GM21526 (cell line): ENCODE data around the gene RAB11FIP4.

Experiments used
- ATAC-seq: cut with Tn5 transposase; IDR thresholded peaks from one replicate; pipeline ENCODE4 v1.9.1; 2021; ENCODE audit warnings: moderate library complexity; ENCODE audit not compliant: unreplicated experiment, low FRiP score

The RAB11FIP4 gene

DNA sequence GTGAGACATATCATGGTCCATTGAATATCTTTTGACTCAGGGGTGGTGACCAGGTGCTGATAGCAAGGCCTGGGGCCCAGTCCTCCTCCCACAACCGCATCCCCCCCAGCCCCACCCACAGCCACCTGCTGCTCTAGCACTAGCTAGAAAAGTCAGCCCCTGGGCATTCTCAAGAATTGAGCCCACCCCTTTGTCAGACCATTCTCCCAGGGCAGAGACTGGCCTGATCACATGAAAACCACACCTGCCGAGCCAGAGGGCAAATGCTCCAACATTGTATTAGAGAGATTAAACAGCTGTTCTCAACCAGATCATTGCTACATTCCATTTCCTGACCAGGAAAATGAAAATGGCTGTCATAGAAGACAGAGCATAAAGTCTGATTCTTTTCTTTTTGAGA is 62.4 kb downstream of the RAB11FIP4 start:
- no peak for ATAC-seq

DNA sequence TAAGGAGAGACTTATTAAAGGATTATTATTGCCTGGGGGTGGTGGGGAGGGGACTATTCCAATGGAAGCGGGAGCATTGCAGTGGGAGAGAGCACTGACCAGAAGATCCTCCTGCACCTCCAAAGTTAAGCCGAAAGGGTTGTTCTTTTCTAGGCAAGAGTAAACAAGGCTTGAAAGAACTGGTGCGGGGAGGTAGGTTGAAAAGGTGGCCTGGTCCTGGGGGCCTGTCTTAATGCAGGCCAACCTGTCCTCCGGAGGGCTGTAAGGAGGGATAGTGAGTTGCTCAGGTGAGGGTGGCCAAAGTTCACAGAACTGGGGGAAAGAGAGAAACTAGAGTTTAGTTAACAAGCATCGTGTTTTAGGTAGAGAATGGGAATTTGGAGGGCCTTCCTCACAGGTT is 65.3 kb downstream of the RAB11FIP4 start:
- no peak for ATAC-seq

DNA sequence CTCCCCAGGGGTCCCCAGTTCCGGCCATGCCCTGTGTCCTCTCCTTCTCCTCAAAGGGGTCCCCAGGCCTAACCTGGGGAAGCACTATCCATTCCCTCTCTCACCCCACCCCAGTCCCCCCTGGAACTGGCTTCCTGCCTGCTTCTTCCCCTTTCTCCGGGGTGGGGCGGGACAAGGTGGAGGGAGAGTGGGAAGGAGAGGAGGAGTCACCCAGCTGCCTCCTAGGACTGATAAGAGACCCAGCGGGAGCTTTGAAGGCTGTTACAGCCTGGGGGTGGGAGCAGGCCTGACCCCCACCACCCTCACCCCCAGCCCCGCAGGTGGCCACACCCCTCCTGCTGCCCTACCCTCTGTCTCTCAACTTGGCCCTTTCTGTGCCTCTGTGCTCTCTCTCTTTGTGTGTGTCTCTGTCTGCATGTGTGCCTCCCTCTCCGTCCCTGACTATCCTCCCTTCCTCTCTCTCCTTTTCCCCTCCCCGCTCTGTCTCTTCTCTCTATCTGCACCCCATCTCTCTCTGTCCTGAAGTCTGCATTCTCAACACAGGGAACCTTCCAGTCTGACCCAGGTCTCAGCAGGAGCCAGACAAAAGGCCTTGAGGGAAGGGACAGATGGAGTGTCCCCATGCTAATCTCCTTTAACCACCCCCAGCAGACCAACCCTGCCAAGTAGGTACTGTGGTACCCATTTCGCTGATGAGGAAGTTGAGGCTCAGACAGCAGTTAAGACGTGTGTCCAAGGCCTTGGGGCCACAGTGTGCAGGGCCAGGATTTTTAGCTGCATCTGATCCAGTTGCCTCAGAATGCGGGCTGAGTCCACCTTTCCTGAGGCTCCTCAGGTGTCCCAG is 66.1 kb downstream of the RAB11FIP4 start:
- no peak for ATAC-seq

DNA sequence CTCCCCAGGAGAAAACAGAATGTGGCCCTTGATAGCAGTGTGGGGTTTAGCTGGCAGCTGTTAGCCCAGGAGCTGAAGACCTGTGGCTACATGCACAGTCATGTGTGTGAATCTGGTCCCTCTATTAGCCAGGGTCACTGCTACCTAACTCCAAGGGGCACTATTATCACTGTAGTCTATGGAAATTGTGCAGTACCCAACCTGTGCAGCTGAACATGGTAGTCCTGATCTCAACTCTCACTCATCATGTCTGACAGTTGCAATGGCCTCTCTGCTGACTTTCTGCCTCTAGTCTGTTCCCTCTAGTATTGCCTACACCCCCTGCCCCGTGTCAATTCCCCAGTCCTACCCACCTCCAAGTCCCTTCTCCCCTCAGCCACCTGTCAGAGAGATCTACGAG is 67.4 kb downstream of the RAB11FIP4 start:
- ATAC-seq, result no peak

DNA sequence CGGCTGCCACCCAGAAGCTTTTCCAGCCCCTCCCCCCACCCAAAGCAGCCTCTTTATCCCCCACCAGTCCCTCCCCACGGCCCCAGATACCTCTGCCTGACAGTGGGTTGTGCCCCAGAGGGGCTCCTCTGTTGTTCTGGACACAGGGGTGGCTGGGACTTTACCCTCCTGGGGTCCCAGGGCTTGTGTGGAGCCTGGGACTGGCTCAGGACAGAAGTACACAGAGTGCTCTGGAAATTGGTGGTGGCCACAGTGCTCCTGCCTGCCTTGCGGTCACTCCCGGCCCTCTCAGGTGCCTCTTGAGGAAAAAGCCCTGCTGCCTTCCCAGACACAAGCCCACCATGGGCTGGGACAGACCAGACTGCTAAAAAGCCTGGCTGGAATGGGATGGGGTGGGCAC is 68.2 kb downstream of the RAB11FIP4 start:
- no peak for ATAC-seq

DNA sequence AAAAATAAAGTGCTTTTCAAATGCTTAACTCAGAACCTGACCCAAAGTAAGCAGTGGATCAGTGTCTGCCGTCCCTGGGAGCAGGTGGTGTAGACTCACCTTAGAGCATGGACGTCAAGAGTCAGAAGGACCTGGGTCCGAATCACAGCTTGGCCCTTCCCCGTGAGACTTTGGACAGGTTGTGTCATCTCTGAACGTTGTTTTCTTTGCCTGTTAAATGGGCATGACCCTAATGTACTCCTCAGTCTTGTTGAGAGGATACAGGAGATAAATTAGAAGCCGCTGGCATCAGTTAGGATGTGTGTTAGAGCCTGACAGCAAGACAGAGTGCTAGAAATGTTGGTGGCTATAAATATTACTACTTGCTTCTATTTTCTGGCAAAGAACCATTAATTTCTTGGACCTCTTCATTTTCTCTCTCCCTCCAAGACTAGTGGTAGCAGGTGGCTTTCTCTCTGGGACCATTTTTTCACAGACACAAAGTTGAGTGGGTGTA is 68.8 kb downstream of the RAB11FIP4 start:
- ATAC-seq, result no peak

DNA sequence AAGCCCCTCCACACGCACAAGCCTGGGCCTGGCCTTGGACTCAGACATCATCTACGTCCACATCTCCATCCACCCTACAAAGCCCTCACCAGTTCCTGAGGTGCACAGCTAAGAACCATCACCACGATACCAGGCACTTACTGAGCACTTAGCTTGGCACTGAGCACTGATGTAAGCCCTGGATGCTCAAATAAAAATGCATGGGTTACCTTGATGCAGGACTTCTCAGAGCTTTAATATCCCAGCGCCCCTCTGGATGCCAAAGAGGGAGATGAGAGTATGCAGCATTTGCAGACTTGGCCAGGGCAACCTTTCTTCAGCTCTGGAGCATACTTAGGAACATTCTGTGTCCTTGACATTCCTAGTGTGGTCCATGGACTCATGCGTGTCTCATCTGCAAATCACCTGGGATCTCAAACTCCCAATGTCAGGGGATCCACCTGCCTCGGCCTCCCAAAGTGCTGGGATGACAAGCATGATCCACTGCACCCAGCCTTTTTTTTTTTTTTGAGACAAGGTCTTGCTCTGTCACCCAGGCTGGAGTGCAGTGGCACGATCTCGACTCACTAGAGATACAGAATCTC is 69.8 kb downstream of the RAB11FIP4 start:
- ATAC-seq, result no peak

DNA sequence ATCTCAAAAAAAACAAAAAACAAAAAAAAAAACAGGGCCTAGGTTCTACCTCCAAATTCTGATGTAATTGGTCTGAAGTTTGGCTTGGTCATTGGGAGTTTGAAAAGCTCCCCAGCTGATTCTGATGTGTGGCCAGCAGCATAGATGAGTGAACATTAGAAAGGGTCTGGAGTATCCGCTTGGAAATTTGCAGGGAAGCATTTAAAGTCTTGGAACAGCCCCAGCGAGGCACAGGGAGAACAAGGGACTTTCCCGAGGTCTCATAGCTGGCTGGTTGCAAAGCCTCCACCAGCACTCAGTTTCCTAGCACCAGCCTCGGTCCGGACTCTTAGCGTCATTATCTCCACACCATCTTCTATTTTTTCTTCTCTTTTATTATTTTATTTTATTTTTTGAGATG is 70.8 kb downstream of the RAB11FIP4 start:
- ATAC-seq, result no peak

DNA sequence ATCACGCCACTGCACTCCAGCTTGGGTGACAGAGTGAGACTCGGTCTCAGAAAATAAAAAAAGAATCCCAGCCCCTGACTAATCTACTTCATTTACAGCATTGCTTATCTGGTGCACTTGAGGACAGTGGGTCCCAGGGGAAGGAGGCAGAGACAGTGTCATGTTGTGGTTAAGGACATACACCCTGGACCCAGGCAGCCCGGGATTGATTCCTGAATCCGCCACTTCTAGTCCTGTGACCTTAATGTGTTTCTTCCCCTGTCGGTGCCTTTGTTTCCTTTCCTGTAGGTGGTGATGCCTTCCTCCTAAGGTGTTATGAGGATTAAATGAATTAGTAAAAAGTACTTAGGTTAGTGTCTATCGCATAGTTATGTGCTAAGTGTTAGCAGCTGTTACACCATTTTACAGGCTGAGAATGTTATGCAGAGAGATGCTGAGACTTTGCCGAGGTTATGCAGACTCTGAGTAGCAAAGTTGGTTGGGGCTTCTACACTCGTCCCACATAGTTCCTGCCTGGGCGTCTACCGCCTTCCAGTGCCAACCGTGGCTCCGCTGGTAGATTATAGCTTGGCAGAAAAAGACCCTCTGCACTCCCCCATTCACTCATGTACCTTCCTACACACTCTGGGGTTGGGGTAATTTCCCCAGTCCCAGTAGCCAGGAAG is 74.8 kb downstream of the RAB11FIP4 start:
- no peak for ATAC-seq

DNA sequence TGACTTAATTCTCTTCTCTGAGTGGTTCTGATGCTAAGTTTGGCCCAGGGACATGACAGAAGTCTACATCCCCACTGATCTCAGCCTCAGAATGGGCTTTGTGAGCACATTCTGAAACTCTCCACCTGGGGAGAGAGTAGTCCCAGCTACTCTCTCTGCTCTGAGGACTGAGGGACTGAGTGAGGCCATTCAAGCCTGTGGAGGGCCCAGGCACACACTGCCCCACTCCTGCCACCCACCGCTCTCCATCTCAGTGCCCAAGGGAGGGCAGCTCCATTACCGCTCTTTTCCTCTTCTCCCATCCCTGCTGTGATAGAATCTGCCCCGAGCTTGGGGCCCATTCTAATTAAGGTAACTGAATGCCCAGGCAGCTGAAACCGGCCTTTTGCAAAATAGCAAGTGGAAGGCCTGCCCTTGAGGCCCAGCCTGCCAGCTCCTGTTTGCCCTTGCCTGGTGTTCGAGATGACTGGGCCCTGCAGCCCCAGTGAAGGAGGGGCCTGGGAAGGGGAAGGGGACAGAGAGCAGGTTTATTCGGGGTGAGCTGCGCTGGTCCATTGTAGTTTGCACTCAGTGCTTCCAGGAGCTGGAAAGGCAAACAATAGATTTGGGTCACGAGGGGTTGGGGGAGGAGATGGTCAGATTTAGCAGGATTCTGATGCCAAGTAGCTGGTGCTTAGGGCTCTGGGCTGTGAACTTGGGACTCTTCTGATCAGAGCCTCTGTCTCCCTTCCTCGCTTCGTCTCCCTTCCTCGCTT is 76.2 kb downstream of the RAB11FIP4 start:
- ATAC-seq, result no peak

DNA sequence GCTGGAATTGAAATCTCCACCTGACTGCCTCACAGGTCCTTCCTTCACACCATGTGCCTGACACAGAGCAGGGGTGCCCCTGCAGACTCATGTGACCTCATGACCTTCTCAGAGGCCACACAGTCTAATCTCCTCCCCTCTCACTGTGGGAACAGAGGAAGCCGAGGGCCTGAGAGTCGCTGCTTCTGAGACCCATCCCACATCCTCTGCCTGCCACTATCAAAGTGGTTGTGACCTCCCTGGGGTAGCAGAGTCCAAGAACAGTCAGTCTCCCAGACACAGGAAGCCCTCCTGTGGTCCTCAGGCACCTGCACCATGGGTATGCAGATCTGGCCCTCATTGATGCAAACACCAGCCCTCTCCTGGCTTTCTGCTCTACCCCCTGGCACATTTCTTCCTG is 78.5 kb downstream of the RAB11FIP4 start:
- ATAC-seq, result no peak

DNA sequence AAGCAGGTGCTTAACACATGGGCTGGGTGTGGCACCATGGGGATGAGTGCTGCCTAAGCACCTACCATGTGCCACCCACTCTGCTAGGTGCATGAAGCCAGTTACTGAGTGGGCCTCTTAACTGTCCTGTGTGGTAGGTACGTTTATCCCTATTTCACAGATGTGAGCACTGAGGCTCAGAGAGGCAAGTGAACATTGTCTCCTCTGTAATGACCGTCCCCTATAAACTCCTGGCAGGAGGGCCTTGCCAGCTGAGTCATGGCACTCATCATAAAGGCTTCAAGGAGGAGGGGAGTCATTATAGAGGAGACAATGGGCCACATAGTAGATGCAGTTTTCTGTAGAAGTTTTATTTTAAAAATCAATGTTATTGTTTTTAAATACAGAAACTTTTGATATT is 79.1 kb downstream of the RAB11FIP4 start:
- ATAC-seq, result no peak

DNA sequence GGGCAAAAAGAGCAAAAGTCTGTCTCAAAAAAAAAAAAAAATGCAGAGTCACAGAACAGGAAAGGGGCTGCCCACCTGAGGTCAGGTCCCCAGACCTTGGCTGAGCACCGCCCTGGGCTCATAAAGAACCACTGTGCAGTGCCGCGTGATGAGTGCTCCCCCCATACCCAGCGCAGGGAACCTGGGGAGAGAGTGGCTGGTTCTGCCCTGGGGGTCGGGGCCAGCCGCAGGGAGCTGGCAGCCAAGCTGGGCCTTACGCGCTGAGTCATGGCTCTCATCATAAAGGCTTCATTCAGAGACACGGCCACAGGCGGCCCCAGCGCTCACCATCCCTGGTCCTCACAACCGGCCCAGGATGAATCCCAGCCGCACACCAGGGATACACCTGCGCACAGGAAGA is 80.7 kb downstream of the RAB11FIP4 start:
- no peak for ATAC-seq

DNA sequence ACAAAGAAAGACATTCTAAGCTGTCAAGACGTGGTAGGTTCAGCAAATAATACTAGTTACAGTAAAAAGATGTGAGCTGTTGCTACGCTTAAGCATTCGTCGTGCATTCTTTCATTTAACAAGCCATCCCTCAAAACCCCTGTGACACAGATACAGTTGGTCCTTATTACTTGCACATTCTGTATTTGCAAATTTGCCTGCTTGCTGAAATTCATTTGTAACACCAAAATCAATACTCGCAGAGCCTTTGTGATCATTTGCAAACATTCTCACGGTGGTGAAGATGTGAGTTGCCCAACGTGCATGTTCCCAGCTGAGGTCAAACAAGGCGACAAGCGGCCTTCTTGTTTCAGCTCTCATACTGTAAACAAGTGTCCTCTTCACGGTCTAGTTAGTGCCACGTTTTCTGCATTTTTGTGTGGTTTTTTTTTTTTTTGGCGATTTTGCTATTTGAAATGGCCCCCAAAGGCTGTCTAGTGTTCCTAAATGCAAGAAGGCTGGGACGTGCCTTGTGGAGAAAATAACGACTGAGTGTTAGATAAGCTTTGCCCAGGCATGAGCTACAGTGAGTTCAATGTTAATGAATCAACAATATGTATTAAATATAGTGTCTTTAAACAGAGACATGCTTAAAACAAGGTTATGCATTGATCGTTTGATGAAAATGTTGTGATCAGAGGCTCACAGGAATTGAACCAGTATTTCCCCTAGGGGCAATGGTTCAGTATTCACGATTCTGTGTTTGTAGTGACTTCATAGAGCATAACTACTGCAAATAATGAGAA is 84.1 kb downstream of the RAB11FIP4 start:
- no peak for ATAC-seq

DNA sequence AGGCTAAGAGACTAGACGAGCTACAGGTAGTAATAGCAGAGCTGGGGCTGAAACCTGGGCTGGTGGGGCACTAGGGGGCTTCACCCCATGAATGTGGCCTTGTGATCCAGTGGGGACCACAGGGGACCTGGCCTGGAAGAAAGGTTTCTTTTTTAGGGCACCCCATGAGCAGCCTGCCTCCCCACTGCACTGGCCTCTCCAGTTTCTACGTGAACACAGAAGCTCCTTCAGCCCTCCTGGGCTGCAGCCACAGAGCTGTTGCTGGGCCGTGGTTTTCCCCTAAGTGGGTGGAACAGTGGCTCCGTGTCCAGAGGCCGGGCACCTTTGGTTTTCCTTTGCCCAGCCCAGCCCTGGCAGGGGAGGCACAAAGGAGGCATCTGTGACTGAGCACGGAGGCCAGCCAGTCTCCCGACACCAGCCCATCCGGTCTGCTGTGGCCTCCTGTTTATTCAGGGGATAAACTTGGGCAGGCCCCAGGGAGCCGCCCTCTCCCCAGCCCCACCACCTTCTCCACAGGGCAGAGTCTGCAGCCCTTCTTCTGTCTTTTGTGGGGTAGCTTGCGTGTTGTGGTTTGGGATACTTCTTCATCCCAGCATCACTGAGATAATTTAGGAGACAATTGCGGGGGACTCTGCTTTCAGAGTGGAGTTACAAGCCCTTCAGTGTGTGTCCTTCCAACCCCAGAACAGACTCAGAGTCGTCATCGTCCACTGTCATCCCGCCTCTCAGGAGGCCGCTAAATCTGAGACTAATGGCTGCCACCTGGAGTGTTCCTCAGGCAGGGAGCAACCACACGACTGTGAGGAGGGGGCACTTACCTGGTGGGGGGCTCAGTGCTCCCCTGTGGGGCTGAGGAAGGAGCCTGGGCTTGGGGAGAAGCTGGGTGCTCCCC is 85.3 kb downstream of the RAB11FIP4 start:
- ATAC-seq, result no peak

DNA sequence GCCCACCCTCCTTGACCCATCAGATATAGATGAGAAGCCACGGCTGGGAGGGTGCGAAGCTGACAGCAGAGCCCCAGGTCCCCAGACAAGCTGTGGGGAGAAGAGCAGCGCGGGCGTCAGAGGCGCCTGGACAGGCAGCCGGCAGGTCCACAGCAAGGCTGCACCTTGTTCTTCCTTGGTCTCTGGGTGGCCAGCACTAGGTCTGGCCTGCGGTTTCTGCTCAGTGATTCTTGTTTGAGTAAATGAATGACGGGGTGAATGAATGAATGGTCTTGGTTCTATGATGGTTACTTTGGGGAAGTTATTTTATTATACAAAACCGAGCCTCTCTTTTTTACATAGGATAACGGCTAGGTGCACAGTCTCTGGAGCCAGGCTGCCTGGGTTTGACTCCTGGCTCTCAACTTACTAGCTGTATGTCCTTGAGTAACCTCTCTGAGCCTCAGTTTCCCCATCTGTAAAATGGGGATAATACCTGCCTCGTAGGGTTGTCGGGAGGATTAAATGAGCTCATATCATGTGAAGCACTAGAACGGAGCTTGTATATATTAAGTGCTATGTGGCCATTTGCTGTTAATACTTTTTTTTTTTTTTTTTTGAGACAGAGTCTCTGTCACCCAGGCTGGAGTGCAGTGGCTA is 86.1 kb downstream of the RAB11FIP4 start:
- ATAC-seq, result no peak

DNA sequence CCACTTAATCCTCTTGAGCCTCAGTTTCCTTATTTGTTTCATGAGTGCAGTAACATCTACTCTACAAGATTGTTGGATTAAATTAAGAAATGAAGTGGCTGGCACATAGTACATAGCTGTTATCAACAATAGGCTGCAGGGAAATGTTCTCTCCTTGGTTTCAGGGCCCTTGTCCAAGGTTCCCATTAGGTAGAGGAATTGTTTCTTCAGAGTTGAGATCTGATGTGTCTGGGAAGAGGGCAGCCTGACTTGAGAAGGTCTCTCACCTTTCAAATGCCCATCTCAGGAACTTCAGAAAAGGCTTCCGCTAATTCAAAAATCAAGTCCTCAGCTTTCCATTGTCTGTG is 87.6 kb downstream of the RAB11FIP4 start:
- ATAC-seq, result no peak

DNA sequence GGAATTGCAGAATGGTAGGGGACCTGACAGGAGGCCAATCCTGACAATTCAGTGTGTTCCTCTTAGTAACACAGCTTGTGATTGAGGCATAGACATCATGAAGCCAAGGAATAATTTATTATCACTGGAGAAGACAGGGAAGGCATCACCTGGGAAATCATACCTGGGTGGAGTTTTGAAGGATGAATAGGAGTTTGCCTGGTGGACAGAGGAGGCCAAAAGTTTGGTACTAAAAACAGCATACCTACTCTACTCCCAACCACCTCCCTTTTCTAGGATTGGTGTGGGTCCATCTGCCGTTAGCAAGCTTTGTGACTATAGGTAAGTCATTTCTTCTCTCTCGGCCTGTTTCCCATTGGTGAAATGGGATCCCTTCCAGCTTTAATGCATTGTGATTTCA is 88.0 kb downstream of the RAB11FIP4 start:
- ATAC-seq, result no peak

DNA sequence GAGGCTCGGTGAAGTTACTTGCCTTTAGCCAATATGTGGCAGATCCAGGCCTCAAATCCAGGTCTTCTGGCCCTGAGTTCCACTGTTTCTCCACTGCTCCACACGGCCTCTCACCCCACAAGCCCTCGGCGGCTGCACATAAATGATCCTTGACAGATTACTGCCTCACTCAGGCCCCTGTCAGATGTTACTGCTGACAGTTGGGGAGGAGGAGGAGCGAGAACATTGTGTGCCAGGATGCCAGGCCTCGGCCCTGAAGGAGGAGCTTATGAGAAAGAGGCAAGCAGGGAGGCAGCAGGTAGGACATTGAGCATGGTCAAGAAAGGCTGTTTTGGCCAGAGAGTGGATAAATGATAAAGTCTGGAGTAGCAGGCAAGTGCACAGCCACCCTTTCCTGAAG is 88.6 kb downstream of the RAB11FIP4 start:
- ATAC-seq, result no peak
